Adrenal gland (tissue), 5 donors: ENCODE results near the gene PRRT1B.

ENCODE experiments used
- POLR2A ChIP-seq, 2 donors: fragments of 450-650 bp; IDR thresholded peaks; one replicate each; pipeline ENCODE4 v1.6.1; 2017; ENCODE audit warnings: antibody characterized with exemption in 2 of 2, mild to moderate bottlenecking in 2 of 2, moderate library complexity in 1 of 2
- TF ChIP-seq, protein P1 (sequence below), 6 experiments: fragments of 450-650 bp in 4 of 6; fragments of 200-600 bp in 2 of 6; sonication (generic) in 1 of 6; IDR thresholded peaks; 1 replicate in 5 of 6; 2 replicates in 1 of 6; pipeline versions ENCODE4 v1.5.1 to v1.8.0; 2016 to 2021; ENCODE audit warnings: antibody characterized with exemption in 6 of 6, mild to moderate bottlenecking in 2 of 6, moderate library complexity in 1 of 6
- donor health status: DM: no; HTN: no; CAD: no.

DNA sequence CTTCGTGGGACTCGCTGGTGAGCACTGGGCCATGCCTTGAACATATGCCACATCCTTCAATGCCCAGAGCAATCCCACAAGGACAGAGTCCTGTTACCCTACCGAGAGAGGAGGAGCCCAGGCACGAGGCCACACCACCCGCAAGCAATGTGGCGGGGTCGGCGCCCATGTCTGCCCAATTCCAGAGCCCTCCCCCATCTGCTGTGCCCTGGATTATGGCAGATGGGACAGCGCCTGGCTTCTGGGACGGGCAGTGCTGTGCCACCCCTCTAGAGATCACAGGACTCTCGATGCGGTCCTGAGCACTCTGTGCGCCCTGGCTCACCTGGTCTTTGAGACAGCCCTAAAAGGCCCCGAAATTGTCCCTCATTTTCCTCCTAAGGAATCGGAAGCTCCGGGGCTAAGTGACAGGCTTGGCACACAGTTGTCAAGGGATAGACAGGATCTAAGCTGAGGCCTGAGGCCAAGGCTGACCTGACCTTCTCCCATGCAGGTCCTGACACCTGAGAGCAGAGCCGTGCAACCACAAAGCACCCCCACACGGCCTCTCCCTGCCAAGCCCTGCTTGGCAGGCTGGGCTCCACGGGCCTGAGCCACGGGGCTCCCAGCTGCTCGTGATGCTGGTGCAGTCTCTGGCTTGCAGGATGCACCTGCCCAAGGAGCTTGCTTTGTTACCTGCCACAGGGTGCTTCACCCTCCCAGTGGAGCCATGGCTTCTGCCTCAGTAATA is 48.8 kb downstream of the PRRT1B start:
- TF ChIP-seq POLR2A (IDR thresholded peaks at IDR 0.05), result no peak
- TF ChIP-seq, protein P1, sequence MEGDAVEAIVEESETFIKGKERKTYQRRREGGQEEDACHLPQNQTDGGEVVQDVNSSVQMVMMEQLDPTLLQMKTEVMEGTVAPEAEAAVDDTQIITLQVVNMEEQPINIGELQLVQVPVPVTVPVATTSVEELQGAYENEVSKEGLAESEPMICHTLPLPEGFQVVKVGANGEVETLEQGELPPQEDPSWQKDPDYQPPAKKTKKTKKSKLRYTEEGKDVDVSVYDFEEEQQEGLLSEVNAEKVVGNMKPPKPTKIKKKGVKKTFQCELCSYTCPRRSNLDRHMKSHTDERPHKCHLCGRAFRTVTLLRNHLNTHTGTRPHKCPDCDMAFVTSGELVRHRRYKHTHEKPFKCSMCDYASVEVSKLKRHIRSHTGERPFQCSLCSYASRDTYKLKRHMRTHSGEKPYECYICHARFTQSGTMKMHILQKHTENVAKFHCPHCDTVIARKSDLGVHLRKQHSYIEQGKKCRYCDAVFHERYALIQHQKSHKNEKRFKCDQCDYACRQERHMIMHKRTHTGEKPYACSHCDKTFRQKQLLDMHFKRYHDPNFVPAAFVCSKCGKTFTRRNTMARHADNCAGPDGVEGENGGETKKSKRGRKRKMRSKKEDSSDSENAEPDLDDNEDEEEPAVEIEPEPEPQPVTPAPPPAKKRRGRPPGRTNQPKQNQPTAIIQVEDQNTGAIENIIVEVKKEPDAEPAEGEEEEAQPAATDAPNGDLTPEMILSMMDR (IDR thresholded peaks at IDR 0.05), result no peak
